Stimulated activated CD4-positive, alpha-beta T cell treated with anti-CD3 and anti-CD28 coated beads, Interleukin-4, amount 100 ng/mL, for 4 hours (primary cell): ENCODE data around the gene EXOC3L1.

Experiments
- DNase-seq, 2 experiments: peaks; one replicate each; pipeline ENCODE4 v3.0.0-alpha.2; 2020

The EXOC3L1 gene

GRCh38 chr16:67195676-67196075 is 5.7 kb upstream of the EXOC3L1 start:
- DNase-seq, result no peak

- no peak for DNase-seq
These were observed 4.3 kb upstream of the EXOC3L1 start for GRCh38 chr16:67194260-67194659.

- DNase-seq, result no peak
These were observed 3.6 kb upstream of the EXOC3L1 start for GRCh38 chr16:67193536-67193935.

- DNase-seq, result no peak
These were observed 2.9 kb upstream of the EXOC3L1 start for GRCh38 chr16:67192781-67193361.

GRCh38 chr16:67191995-67192681 is 2.2 kb upstream of the EXOC3L1 start, which contains the start of gene E2F4:
E2F4 (plus strand) TSS chr16:67192155; CDS start chr16:67192228, 73 bp downstream.
- DNase-seq, result peak; percentile 82 to 86

GRCh38 chr16:67191411-67191994 is 1.6 kb upstream of the EXOC3L1 start:
- DNase-seq, result no peak

GRCh38 chr16:67190448-67191399 is 788 bp upstream of the EXOC3L1 start:
- DNase-seq, result no peak

- no peak for DNase-seq
These were observed 1.1 kb downstream of the EXOC3L1 start for GRCh38 chr16:67188798-67189197.

- DNase-seq, result no peak
These were observed 1.6 kb downstream of the EXOC3L1 start for GRCh38 chr16:67188323-67188722.

- DNase-seq, result no peak
These were observed 2.6 kb downstream of the EXOC3L1 start for GRCh38 chr16:67187175-67187890.

- no peak for DNase-seq
These were observed 3.4 kb downstream of the EXOC3L1 start for GRCh38 chr16:67186550-67186950.

- DNase-seq, result no peak
These were observed 4.2 kb downstream of the EXOC3L1 start for GRCh38 chr16:67185651-67186134.

- DNase-seq, result peak; percentile 68 to 84
These were observed 4.8 kb downstream of the EXOC3L1 start for GRCh38 chr16:67184995-67185650.

- DNase-seq, result peak in 1 of 2 experiments; percentile 46
These were observed 5.4 kb downstream of the EXOC3L1 start for GRCh38 chr16:67184453-67184994.

GRCh38 chr16:67183627-67184452 is 6.1 kb downstream of the EXOC3L1 start, which contains the start of gene MATCAP1:
MATCAP1 (minus strand) TSS chr16:67183963; CDS start chr16:67180610, 3,353 bp downstream.
- peak; percentile 89 to 94 for DNase-seq

GRCh38 chr16:67183284-67183626 is 6.7 kb downstream of the EXOC3L1 start:
- DNase-seq, result no peak

GRCh38 chr16:67182288-67182687 is 7.6 kb downstream of the EXOC3L1 start:
- no peak for DNase-seq

- no peak for DNase-seq
These were observed 8.6 kb downstream of the EXOC3L1 start for GRCh38 chr16:67181346-67181745.

- DNase-seq, result no peak
These were observed 9.8 kb downstream of the EXOC3L1 start for GRCh38 chr16:67180166-67180565.

- DNase-seq, result no peak
These were observed 10.4 kb downstream of the EXOC3L1 start for GRCh38 chr16:67179421-67180080.
